ENCODE data around the gene RBM23.

GRCh38 chr14:22877000-22877501, 41.9 kb downstream of the RBM23 start:
- TF ChIP-seq CTCF (IDR thresholded peaks at IDR 0.05 in 2 of 3, conservative IDR thresholded peaks at IDR 0.05 in 1 of 3; ENCODE audit: control insufficient read depth in 2 of 3, extremely low read depth in 1 of 3, insufficient read depth in 1 of 3, low read depth in 3 of 3, low read length in 3 of 3) = no peak
- no peak for TF ChIP-seq NR2C2 (IDR thresholded peaks at IDR 0.05; ENCODE audit: borderline replicate concordance, control insufficient read depth, insufficient read length, low read depth)
- TF ChIP-seq EZH2 (IDR thresholded peaks at IDR 0.05; ENCODE audit: borderline replicate concordance, control insufficient read depth, low read depth, low read length) = no peak
- TF ChIP-seq POLR2A (IDR thresholded peaks at IDR 0.05; ENCODE audit: low read depth, low read length) = peak; percentile 32; the same call in 1 of the 2 replicates

Measured in GM12878 (cell line).